Spleen (tissue), 11 donors: ENCODE measurements around the gene NRXN3. TPM values are rescaled to one million over a fixed set of nuclear protein-coding genes. Genes with fewer than 3 reads are reported as not detected.

ENCODE experiments used
- DNase-seq: peaks from one replicate; pipeline ENCODE4 v3.0.0-alpha.2; 2020
- H3K27ac ChIP-seq, 8 donors: fragments of 200-600 bp; sonication (generic) in 7 of 8; 1 replicate in 4 of 8; 2 replicates in 4 of 8; pipeline versions ENCODE4 v1.5.0 to v1.8.0; 2016 to 2021; ENCODE audit warnings: inconsistent platforms in 4 of 8, mild to moderate bottlenecking in 4 of 8, moderate library complexity in 1 of 8
- H3K27me3 ChIP-seq, 7 donors: fragments of 200-600 bp; sonication (generic) in 6 of 7; replicated peaks in 1 of 7; 1 replicate in 4 of 7; 2 replicates in 3 of 7; pipeline versions ENCODE4 v1.5.0 to v1.8.0; 2016 to 2021; ENCODE audit warnings: inconsistent platforms in 3 of 7, mild to moderate bottlenecking in 1 of 7
- H3K36me3 ChIP-seq, 6 donors: fragments of 200-600 bp; sonication (generic) in 5 of 6; 1 replicate in 4 of 6; 2 replicates in 2 of 6; pipeline versions ENCODE4 v1.5.0 to v1.8.0; 2016 to 2021; ENCODE audit warnings: inconsistent platforms in 2 of 6
- H3K4me1 ChIP-seq, 6 donors: fragments of 200-600 bp; sonication (generic) in 5 of 6; 1 replicate in 3 of 6; 2 replicates in 3 of 6; pipeline versions ENCODE4 v1.5.0 to v1.8.0; 2016 to 2021; ENCODE audit warnings: inconsistent platforms in 3 of 6
- H3K4me3 ChIP-seq, 8 donors: fragments of 200-600 bp; sonication (generic) in 7 of 8; 1 replicate in 4 of 8; 2 replicates in 4 of 8; pipeline versions ENCODE4 v1.5.0 to v1.8.0; 2016 to 2021; ENCODE audit warnings: inconsistent platforms in 4 of 8, mild to moderate bottlenecking in 4 of 8, moderate library complexity in 2 of 8
- H3K9me3 ChIP-seq, 8 donors: fragments of 200-600 bp; sonication (generic) in 7 of 8; 1 replicate in 4 of 8; 2 replicates in 4 of 8; pipeline versions ENCODE4 v1.5.0 to v1.8.0; 2016 to 2021; ENCODE audit warnings: inconsistent platforms in 4 of 8
- POLR2A ChIP-seq, 3 donors: fragments of 450-650 bp; IDR thresholded peaks; one replicate each; pipeline ENCODE4 v1.5.1; 2017; ENCODE audit warnings: antibody characterized with exemption in 3 of 3, mild to moderate bottlenecking in 1 of 3
- POLR2AphosphoS5 ChIP-seq, 3 donors: sonication (generic); formaldehyde crosslinking; IDR thresholded peaks; one replicate each; pipeline ENCODE4 v1.5.1; 2017; ENCODE audit warnings: antibody characterized with exemption in 3 of 3
- WGBS, 5 donors: extraction: QIAGEN DNeasy Blood & Tissue Kit in 3 of 5; methylation state at CpG; one replicate each; pipeline versions ENCODE4 v1.1.5 to v1.1.7; 2013 to 2018; 5-methylcytosine and 5-hydroxymethylcytosine counted together
- intact Hi-C: fragments of 100-400 bp; cut with DNase I; formaldehyde crosslinking; loops from one replicate; pipeline ENCODE4 v1.15.0; 2023; ENCODE audit warnings: low total_unique reads
- polyA plus RNA-seq, 3 donors: library from polyadenylated mRNA; stranded (reverse); fragments of 200-250 nt; gene quantifications; one replicate each; pipeline ENCODE4 v1.2.1, GENCODE V29; 2013
- total RNA-seq, 7 donors: library from RNA; depleted of rRNA in 3 of 7; stranded (reverse); fragments of >200 nt in 3 of 7; fragmentation: NEBNext Ultra II Directional in 4 of 7; extraction: Animal tissue kit (Norgen Biotek cat#: 25700) in 4 of 7; gene quantifications; one replicate each; pipeline versions ENCODE4 v1.1.0 to v1.2.1, GENCODE V29; 2016 to 2021
- TF ChIP-seq, protein P1 (sequence below), 11 experiments: fragments of 200-600 bp in 7 of 11; fragments of 450-650 bp in 4 of 11; sonication (generic) in 4 of 11; IDR thresholded peaks in 8 of 11; conservative IDR thresholded peaks in 3 of 11; 1 replicate in 7 of 11; 2 replicates in 4 of 11; pipeline versions ENCODE4 v1.4.0 to v1.8.0; 2016 to 2021; ENCODE audit warnings: antibody characterized with exemption in 11 of 11, inconsistent platforms in 4 of 11, mild to moderate bottlenecking in 1 of 11
- donor health status: healthy with polysubstance abuse.
- donor health status: DM: no; HTN: no; CAD: no; lungs with moderate emphysema.
- donor health status: DM: no; HTN: no; CAD: no.
- donor health status: Bipolar disorder and iron deficiency.
- donor health status: healthy.
- donor health status: DM: no; HTN: no; CAD: no.
- donor health status: DM: yes; HTN: yes; CAD: no.

The NRXN3 gene
- total and polyA plus RNA-seq, 10 donors: 0.21 to 11.5 (median 1.6) TPM

DNA sequence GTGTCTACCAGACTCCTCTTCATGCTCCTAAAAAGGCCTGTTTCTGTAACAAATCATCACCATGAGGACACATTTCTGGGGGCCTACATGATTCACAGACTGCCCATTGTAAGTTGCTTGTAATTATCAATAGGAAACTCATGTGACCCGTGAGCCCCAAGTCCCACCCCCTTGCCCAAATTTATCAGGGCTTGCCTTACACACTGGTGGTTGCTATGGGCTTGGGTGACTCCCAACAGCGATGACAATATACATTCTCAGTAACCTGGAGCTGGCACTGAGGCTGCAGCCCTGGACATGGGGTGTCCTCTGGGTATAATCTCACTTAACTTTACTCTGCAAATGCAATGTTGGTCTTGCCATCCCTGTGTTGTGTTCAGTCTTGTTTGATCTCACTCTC lies 149.2 kb downstream of the NRXN3 start:
- intact Hi-C loops: no loop called here
- Histone ChIP-seq H3K4me3 (no peak overlapping the region), H3K27ac (no peak overlapping the region), H3K4me1 (no peaks in the 10 kb centered on the region), H3K36me3 (no peaks in the 10 kb centered on the region), H3K9me3 (no peaks in the 10 kb centered on the region), H3K27me3 (peaks cover 0 to 69% (median 0%) of the 10 kb centered on the region in 7 donors)
- TF ChIP-seq, protein P1, sequence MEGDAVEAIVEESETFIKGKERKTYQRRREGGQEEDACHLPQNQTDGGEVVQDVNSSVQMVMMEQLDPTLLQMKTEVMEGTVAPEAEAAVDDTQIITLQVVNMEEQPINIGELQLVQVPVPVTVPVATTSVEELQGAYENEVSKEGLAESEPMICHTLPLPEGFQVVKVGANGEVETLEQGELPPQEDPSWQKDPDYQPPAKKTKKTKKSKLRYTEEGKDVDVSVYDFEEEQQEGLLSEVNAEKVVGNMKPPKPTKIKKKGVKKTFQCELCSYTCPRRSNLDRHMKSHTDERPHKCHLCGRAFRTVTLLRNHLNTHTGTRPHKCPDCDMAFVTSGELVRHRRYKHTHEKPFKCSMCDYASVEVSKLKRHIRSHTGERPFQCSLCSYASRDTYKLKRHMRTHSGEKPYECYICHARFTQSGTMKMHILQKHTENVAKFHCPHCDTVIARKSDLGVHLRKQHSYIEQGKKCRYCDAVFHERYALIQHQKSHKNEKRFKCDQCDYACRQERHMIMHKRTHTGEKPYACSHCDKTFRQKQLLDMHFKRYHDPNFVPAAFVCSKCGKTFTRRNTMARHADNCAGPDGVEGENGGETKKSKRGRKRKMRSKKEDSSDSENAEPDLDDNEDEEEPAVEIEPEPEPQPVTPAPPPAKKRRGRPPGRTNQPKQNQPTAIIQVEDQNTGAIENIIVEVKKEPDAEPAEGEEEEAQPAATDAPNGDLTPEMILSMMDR (IDR thresholded peaks at IDR 0.05 in 8 of 11, conservative IDR thresholded peaks at IDR 0.05 in 3 of 11): no peak
- TF ChIP-seq POLR2A (IDR thresholded peaks at IDR 0.05): no peak
- TF ChIP-seq POLR2AphosphoS5 (IDR thresholded peaks at IDR 0.05): no peak
- 72 to 82% (median 80%) methylated on average over 2 of the region's 2 CpGs for WGBS, 5 donors
- no peak for DNase-seq

DNA sequence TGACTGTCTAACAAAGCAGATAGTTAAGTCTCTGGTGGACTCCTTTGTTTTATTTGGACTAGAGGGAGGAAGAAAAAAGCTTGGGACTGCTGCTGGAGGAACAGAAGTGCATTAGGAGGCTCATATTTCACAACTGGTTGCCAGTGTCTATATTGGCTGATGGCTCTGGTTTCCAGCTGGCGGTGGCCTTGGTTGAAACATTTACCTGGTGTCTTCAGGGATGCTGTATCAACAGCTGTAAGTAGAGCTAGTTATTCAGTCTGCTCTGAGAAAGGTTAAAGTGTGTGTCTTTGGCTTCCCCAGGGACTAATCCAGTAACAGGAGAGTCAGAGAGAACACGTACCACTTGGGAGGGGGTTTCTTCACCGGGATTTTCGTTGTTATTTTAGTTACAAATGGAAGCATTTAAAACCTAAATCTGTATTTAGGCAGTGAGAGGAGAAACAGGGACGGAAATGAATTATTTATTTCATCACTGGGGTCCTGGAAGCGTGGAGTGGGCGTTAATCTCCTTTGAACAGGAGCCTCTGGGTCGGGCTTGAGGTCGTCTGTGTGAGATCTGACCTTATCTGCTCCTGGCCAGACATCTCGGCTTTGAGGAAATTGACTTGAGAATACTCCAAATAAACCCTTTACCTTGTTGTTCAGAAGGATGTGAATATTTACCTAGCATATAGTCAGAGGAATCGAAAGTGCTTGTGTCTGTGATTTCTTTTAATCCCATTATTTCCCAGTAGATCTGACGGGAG lies 149.9 kb downstream of the NRXN3 start:
- no peaks in the 10 kb centered on the region for H3K36me3 ChIP-seq
- TF ChIP-seq POLR2AphosphoS5 (IDR thresholded peaks at IDR 0.05) (no peak), POLR2A (IDR thresholded peaks at IDR 0.05) (no peak)
- TF ChIP-seq, protein P1 (IDR thresholded peaks at IDR 0.05 in 8 of 11, conservative IDR thresholded peaks at IDR 0.05 in 3 of 11): no peak
- intact Hi-C loops: no loop called here
- WGBS, 5 donors: 14 to 37% (median 22%) methylated on average over 12 of the region's 12 CpGs
- no peak overlapping the region for H3K4me3 ChIP-seq
- H3K27ac ChIP-seq: no peak overlapping the region
- H3K27me3 ChIP-seq: peaks cover 0 to 71% (median 0%) of the 10 kb centered on the region in 7 donors
- no peaks in the 10 kb centered on the region for H3K4me1 ChIP-seq
- no peak for DNase-seq
- no peaks in the 10 kb centered on the region for H3K9me3 ChIP-seq

DNA sequence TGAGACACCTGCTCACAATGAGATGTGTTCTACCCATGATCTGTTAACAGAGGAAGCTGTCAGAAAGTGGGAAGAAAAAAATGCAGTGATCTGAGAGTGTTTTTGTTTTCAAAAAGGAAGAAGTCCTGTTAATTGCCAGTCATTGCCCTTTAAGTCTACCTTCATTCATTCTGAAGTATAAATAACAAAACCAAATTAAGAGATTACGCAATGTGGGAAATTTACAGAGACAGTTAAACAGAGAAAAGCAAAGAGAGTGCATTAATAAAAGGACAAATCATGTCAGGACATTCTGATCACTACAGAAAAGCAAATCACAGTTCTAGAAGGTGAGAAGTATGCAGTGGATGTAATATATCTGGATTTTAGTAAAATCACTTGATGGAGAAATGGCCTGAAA lies 154.2 kb downstream of the NRXN3 start:
- WGBS, 5 donors: 77 to 100% (median 90%) methylated on average over 1 of the region's 1 CpG
- intact Hi-C loops: no loop called here
- TF ChIP-seq POLR2A (IDR thresholded peaks at IDR 0.05) (no peak), POLR2AphosphoS5 (IDR thresholded peaks at IDR 0.05) (no peak)
- TF ChIP-seq, protein P1 (IDR thresholded peaks at IDR 0.05 in 8 of 11, conservative IDR thresholded peaks at IDR 0.05 in 3 of 11): no peak
- Histone ChIP-seq H3K36me3 (no peaks in the 10 kb centered on the region), H3K27ac (no peak overlapping the region), H3K9me3 (no peaks in the 10 kb centered on the region), H3K27me3 (peaks cover 0 to 48% (median 0%) of the 10 kb centered on the region in 7 donors), H3K4me3 (no peak overlapping the region), H3K4me1 (no peaks in the 10 kb centered on the region)
- DNase-seq: no peak

DNA sequence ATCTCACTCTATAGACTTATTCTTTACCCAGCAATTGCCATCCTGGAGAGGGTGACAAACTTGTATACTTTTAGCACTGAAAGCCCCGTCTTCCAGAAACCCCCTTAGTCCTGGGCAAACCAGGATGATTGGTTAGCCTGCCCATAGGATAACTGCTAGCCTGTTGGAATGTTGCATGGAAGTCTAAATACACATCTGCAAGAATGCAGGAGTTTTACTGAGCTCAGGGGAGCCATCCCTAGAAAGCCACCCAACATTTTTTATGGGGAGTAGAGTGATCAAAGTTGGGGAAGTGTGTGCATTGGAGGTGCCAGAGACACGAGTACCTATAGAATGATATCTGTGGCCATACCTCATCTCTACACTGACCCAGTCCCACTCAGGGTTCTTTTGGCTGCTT lies 155.7 kb downstream of the NRXN3 start:
- DNase-seq: no peak
- intact Hi-C loops: no loop called here
- Histone ChIP-seq H3K4me1 (no peaks in the 10 kb centered on the region), H3K27ac (no peak overlapping the region), H3K4me3 (no peak overlapping the region), H3K27me3 (peaks cover 0 to 33% (median 0%) of the 10 kb centered on the region in 7 donors), H3K36me3 (no peaks in the 10 kb centered on the region), H3K9me3 (no peaks in the 10 kb centered on the region)
- WGBS, 5 donors: 40 to 62% (median 57%) methylated on average over 2 of the region's 2 CpGs
- TF ChIP-seq POLR2A (IDR thresholded peaks at IDR 0.05) (no peak), POLR2AphosphoS5 (IDR thresholded peaks at IDR 0.05) (no peak)
- TF ChIP-seq, protein P1 (IDR thresholded peaks at IDR 0.05 in 8 of 11, conservative IDR thresholded peaks at IDR 0.05 in 3 of 11): no peak
